ENCODE data around the gene SH3PXD2A.

DNA sequence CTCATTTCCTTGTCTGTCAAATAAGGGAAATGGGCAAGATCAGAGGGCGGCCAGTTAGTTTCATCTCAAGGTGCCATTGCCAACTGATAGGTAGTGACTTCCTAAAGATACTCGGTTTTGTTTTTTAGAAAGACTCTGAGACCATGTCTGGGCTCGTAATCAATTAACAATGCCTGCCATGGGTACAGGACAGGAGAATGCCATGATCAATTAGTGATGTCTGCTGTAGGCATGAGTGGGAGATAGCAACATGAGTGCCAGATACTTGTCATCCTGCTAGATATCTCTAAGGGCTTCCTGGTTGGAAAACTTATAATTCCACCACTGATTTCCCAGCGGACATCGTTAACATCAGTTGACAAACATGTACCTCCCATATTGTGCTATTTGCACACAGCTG lies 64.8 kb downstream of the SH3PXD2A start:
- TF ChIP-seq POLR2A (IDR thresholded peaks at IDR 0.05; ENCODE audit: low read depth, low read length) (no peak), MAFK (IDR thresholded peaks at IDR 0.05; ENCODE audit: low read depth, low read length) (no peak), MXI1 (IDR thresholded peaks at IDR 0.05; ENCODE audit: borderline replicate concordance, low read depth, low read length) (no peak), RAD21 (IDR thresholded peaks at IDR 0.05; ENCODE audit: low read length) (no peak), CEBPB (IDR thresholded peaks at IDR 0.05; ENCODE audit: low read depth, low read length) (no peak), RCOR1 (IDR thresholded peaks at IDR 0.05; ENCODE audit: insufficient replicate concordance, low read length) (no peak), BHLHE40 (IDR thresholded peaks at IDR 0.05; ENCODE audit: low read depth, low read length) (no peak), USF2 (IDR thresholded peaks at IDR 0.05; ENCODE audit: low read depth, low read length) (no peak), FOS (IDR thresholded peaks at IDR 0.05; ENCODE audit: low read depth, low read length) (no peak), RFX5 (IDR thresholded peaks at IDR 0.05; ENCODE audit: low read depth, low read length) (no peak)
- TF ChIP-seq, protein P1, sequence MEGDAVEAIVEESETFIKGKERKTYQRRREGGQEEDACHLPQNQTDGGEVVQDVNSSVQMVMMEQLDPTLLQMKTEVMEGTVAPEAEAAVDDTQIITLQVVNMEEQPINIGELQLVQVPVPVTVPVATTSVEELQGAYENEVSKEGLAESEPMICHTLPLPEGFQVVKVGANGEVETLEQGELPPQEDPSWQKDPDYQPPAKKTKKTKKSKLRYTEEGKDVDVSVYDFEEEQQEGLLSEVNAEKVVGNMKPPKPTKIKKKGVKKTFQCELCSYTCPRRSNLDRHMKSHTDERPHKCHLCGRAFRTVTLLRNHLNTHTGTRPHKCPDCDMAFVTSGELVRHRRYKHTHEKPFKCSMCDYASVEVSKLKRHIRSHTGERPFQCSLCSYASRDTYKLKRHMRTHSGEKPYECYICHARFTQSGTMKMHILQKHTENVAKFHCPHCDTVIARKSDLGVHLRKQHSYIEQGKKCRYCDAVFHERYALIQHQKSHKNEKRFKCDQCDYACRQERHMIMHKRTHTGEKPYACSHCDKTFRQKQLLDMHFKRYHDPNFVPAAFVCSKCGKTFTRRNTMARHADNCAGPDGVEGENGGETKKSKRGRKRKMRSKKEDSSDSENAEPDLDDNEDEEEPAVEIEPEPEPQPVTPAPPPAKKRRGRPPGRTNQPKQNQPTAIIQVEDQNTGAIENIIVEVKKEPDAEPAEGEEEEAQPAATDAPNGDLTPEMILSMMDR (conservative IDR thresholded peaks at IDR 0.05; ENCODE audit: low read depth, low read length): no peak
